ENCODE data around the gene SPOP.

The SPOP gene

GRCh38 chr17:49632201-49632600 is 45.7 kb downstream of the SPOP start:
- TF ChIP-seq, protein P1, sequence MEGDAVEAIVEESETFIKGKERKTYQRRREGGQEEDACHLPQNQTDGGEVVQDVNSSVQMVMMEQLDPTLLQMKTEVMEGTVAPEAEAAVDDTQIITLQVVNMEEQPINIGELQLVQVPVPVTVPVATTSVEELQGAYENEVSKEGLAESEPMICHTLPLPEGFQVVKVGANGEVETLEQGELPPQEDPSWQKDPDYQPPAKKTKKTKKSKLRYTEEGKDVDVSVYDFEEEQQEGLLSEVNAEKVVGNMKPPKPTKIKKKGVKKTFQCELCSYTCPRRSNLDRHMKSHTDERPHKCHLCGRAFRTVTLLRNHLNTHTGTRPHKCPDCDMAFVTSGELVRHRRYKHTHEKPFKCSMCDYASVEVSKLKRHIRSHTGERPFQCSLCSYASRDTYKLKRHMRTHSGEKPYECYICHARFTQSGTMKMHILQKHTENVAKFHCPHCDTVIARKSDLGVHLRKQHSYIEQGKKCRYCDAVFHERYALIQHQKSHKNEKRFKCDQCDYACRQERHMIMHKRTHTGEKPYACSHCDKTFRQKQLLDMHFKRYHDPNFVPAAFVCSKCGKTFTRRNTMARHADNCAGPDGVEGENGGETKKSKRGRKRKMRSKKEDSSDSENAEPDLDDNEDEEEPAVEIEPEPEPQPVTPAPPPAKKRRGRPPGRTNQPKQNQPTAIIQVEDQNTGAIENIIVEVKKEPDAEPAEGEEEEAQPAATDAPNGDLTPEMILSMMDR (IDR thresholded peaks at IDR 0.05; ENCODE audit: control insufficient read depth, insufficient read depth, low read depth, low read length, missing control alignments): no peak
- no peak overlapping the region for H3K4me3 ChIP-seq (ENCODE audit: control insufficient read depth, low read depth, low read length)
- no peak for DNase-seq (ENCODE audit: low read depth)

DNA sequence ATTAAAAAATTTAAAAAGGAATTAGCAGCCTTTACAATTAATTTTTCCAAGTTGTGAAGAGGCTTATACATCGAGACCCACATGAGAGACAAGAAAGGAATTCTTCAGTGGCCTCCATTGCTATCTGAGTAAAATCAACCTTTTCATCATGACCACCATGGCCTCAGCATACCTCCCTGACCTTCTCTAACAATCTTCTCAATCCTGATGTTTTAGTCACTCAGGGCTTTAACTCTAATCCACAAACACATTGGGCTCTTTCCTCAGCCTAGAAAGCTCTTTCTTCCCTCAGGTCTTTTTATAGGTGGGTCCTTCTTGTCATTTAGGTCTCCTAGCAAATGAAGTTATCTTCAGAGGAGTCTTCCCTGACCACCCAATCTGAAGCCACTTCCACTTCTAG is 46.4 kb downstream of the SPOP start:
- H3K4me3 ChIP-seq (ENCODE audit: control insufficient read depth, low read depth, low read length): no peak overlapping the region
- TF ChIP-seq, protein P1 (IDR thresholded peaks at IDR 0.05; ENCODE audit: control insufficient read depth, insufficient read depth, low read depth, low read length, missing control alignments): no peak

GRCh38 chr17:49630113-49630900 is 47.6 kb downstream of the SPOP start:
- TF ChIP-seq, protein P1 (IDR thresholded peaks at IDR 0.05; ENCODE audit: control insufficient read depth, insufficient read depth, low read depth, low read length, missing control alignments): no peak
- no peak for DNase-seq (ENCODE audit: low read depth)
- H3K4me3 ChIP-seq (ENCODE audit: control insufficient read depth, low read depth, low read length): no peak overlapping the region

More for the DNA sequence above, 46.4 kb downstream of the SPOP start:
- DNase-seq (ENCODE audit: low read depth): no peak

DNA sequence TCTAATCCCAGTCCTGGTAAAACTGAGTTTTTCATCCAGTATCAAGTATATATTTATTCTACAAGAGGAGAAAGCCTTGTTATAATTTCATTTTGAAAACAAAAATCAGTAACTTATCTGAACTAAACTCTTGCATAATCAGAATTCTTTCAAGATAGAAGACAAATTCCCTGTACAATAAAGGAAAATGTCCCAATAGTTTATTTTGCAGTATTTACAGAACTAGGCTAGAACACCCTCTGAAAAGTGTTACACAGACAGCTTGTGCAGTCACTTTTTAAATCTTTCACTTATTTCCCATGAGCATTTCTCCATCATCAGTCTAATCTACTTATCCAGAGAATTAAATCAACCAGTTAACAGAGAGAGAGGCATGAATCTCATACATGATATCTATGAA is 48.5 kb downstream of the SPOP start:
- no peak for DNase-seq (ENCODE audit: low read depth)
- H3K4me3 ChIP-seq (ENCODE audit: control insufficient read depth, low read depth, low read length): no peak overlapping the region
- TF ChIP-seq, protein P1 (IDR thresholded peaks at IDR 0.05; ENCODE audit: control insufficient read depth, insufficient read depth, low read depth, low read length, missing control alignments): no peak

DNA sequence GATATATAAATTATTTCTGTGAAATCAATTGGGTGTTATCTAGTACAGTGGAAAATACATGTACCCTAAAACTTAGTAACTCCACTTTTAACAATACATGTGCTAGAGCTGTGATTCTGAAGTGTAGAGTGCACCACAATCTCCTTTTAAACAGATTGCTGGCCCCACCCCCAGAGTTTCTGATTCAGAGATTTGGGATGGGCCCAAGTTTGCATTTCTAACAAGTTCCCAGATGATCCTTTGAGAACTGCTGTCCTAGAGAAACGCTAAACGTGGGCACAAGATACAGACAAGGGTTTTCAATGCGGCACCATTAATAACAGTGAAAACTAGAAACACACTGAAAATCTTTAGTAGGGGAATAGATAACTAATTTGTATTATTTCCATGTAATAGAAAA is 53.0 kb downstream of the SPOP start:
- no peak for DNase-seq (ENCODE audit: low read depth)
- no peak overlapping the region for H3K4me3 ChIP-seq (ENCODE audit: control insufficient read depth, low read depth, low read length)
- TF ChIP-seq, protein P1 (IDR thresholded peaks at IDR 0.05; ENCODE audit: control insufficient read depth, insufficient read depth, low read depth, low read length, missing control alignments): no peak

GRCh38 chr17:49621946-49622529 is 55.9 kb downstream of the SPOP start:
- no peak overlapping the region for H3K4me3 ChIP-seq (ENCODE audit: control insufficient read depth, low read depth, low read length)
- DNase-seq (ENCODE audit: low read depth): no peak
- TF ChIP-seq, protein P1 (IDR thresholded peaks at IDR 0.05; ENCODE audit: control insufficient read depth, insufficient read depth, low read depth, low read length, missing control alignments): no peak
